GM23248 (cell line): ENCODE results near the gene C8G. TPM values are rescaled to one million over a fixed set of nuclear protein-coding genes. Genes with fewer than 3 reads are reported as not detected.

Experiments
- DNase-seq: peaks from one replicate; pipeline ENCODE4 v3.0.0-alpha.2; 2015
- H2AFZ ChIP-seq: fragments of 200-600 bp; sonication (generic); 2 replicates; pipeline ENCODE4 v1.6.1; 2016; ENCODE audit warnings: antibody characterized with exemption
- H3F3A ChIP-seq: fragments of 200-600 bp; sonication (generic); 2 replicates; pipeline ENCODE4 v1.6.1; 2016; ENCODE audit warnings: mild to moderate bottlenecking, antibody characterized with exemption, mixed run types; ENCODE audit not compliant: insufficient read depth
- H3K27ac ChIP-seq: fragments of 200-600 bp; sonication (generic); 2 replicates; pipeline ENCODE4 v1.5.1; 2016; ENCODE audit warnings: mild to moderate bottlenecking
- H3K27me3 ChIP-seq: fragments of 200-600 bp; sonication (generic); replicated peaks from 2 replicates; pipeline ENCODE4 v1.6.1; 2016; ENCODE audit warnings: mild to moderate bottlenecking; ENCODE audit not compliant: insufficient read depth
- H3K36me3 ChIP-seq: fragments of 200-600 bp; sonication (generic); 2 replicates; pipeline ENCODE4 v1.6.1; 2016; ENCODE audit warnings: low read depth, mild to moderate bottlenecking
- H3K4me1 ChIP-seq: fragments of 200-600 bp; sonication (generic); 2 replicates; pipeline ENCODE4 v1.6.1; 2016; ENCODE audit warnings: mild to moderate bottlenecking; ENCODE audit not compliant: insufficient read depth
- H3K4me2 ChIP-seq: fragments of 200-600 bp; sonication (generic); one replicate; pipeline ENCODE4 v1.6.1; 2016; ENCODE audit warnings: mild to moderate bottlenecking; ENCODE audit not compliant: unreplicated experiment
- H3K4me3 ChIP-seq: fragments of 200-600 bp; sonication (generic); 2 replicates; pipeline ENCODE4 v1.5.1; 2016; ENCODE audit warnings: mild to moderate bottlenecking
- H3K79me2 ChIP-seq: fragments of 200-600 bp; sonication (generic); 2 replicates; pipeline ENCODE4 v1.6.1; 2016; ENCODE audit warnings: mild to moderate bottlenecking; ENCODE audit not compliant: insufficient read depth
- H3K9ac ChIP-seq: fragments of 200-600 bp; sonication (generic); 2 replicates; pipeline ENCODE4 v1.6.1; 2016; ENCODE audit warnings: mild to moderate bottlenecking
- H3K9me2 ChIP-seq: fragments of 200-600 bp; sonication (generic); 2 replicates; pipeline ENCODE4 v1.6.1; 2016; ENCODE audit warnings: mixed run types, mild to moderate bottlenecking, moderate library complexity; ENCODE audit not compliant: insufficient read depth
- H3K9me3 ChIP-seq: fragments of 200-600 bp; sonication (generic); one replicate; pipeline ENCODE4 v1.6.1; 2017; ENCODE audit warnings: low read depth
- H4K20me1 ChIP-seq: fragments of 200-600 bp; sonication (generic); 2 replicates; pipeline ENCODE4 v1.6.0; 2016; ENCODE audit not compliant: insufficient read depth
- EZH2 ChIP-seq: fragments of 200-600 bp; sonication (generic); IDR thresholded peaks from 2 replicates; pipeline ENCODE4 v1.6.1; 2018; ENCODE audit warnings: antibody characterized with exemption, mild to moderate bottlenecking; ENCODE audit not compliant: insufficient read depth, poor library complexity, severe bottlenecking
- EZH2phosphoT487 ChIP-seq: fragments of 200-600 bp; sonication (generic); IDR thresholded peaks from 2 replicates; pipeline ENCODE4 v1.6.1; 2018; ENCODE audit warnings: antibody characterized with exemption, moderate library complexity, mild to moderate bottlenecking, low read depth; ENCODE audit not compliant: insufficient read depth
- WGBS, 2 experiments: methylation state at CpG; one replicate each; pipeline ENCODE4 v1.1.6; 2015 to 2017; ENCODE audit warnings: low lambda C conversion rate in 2 of 2, low coverage in 1 of 2; ENCODE audit errors: missing lambda C conversion rate in 2 of 2; 5-methylcytosine and 5-hydroxymethylcytosine counted together
- in situ Hi-C: fragments of 300-500 bp; cut with MboI; formaldehyde crosslinking; loops from 2 replicates; pipeline ENCODE4 v1.15.0; 2020
- polyA plus RNA-seq: library from polyadenylated mRNA; unstranded; fragments of >200 nt; fragmentation: Nextera tagmentation; extraction: Ambion mirVana; gene quantifications from 2 replicates; pipeline ENCODE4 v1.2.1, GENCODE V29; 2016
- total RNA-seq: library from RNA; depleted of rRNA; stranded (reverse); fragments of >200 nt; shearing (Covaris generic); gene quantifications from 2 replicates; pipeline ENCODE4 v1.2.3, GENCODE V29; 2014

The C8G gene
- total and polyA plus RNA-seq, 2 experiments from 2014 or later = 0.49 TPM; not detected in 1

DNA sequence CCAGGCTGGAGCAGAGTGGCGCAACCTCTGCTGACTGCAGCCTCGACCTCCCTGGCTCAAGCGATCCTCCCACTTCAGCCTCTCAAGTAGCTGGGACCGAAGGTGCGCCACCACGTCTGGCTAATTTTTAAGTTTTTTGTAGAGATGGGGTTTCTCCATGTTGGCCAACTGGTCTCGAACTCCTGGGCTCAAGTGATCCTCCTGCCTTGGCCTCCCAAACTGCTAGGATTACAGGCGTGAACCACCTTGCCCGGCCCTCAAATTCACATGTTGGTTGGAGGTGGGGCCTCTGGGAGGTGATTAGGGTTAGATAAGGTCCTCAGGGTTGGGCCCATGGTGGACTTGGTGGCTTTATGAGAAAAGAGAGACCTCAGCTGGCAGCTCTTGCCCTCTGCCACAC is 17.1 kb downstream of the C8G start:
- no peak overlapping the region for H3K4me3 ChIP-seq
- DNase-seq = no peak

DNA sequence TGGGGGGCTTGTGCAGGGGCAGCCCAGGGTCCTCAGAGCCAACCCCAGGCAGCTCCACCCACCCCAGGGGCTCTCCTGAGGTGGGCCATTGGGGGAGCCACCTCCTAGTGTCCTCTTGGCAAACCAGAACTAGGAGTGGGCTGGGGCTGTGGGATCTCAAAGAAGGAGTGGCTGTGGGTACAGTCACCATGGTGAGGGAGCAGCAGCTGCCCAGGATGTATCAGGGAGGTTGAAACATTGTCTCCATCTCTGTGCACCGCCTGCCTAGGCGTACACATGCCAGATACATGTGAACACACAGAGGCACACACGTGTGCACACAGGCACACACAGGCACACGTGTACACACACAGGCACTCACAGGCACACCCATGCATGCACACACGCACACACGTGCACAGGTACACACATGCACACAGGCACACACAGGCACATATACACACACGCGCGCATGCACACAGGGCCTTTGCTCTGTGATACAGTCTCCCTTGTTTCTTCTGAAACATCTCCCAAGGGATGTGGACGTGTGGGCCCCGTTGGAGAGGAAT is 17.7 kb downstream of the C8G start:
- 67 to 69% methylated on average over 11 of the region's 11 CpGs for WGBS, 2 experiments
- Histone ChIP-seq H4K20me1 (no peaks in the 10 kb centered on the region), H3K79me2 (no peaks in the 10 kb centered on the region), H3F3A (no peaks in the 10 kb centered on the region), H3K36me3 (no peaks in the 10 kb centered on the region), H3K9me3 (no peaks in the 10 kb centered on the region), H3K4me3 (no peak overlapping the region), H3K4me2 (no peak overlapping the region), H3K27ac (no peak overlapping the region), H3K9me2 (no peaks in the 10 kb centered on the region), H3K4me1 (no peaks in the 10 kb centered on the region), H2AFZ (no peak overlapping the region), H3K9ac (no peak overlapping the region), H3K27me3 (no peaks in the 10 kb centered on the region)
- in situ Hi-C loops = no loop called here
- DNase-seq = no peak
- TF ChIP-seq EZH2 (no peak), EZH2phosphoT487 (no peak)

More for the DNA sequence above, 17.1 kb downstream of the C8G start:
- H3K27ac ChIP-seq = no peak overlapping the region
- 84 to 85% methylated on average over 9 of the region's 9 CpGs for WGBS, 2 experiments
- H3K9me3 ChIP-seq = no peaks in the 10 kb centered on the region
- no peaks in the 10 kb centered on the region for H3K27me3 ChIP-seq
- no peaks in the 10 kb centered on the region for H4K20me1 ChIP-seq
- no peaks in the 10 kb centered on the region for H3F3A ChIP-seq
- no peaks in the 10 kb centered on the region for H3K4me1 ChIP-seq
- TF ChIP-seq EZH2phosphoT487 (no peak), EZH2 (no peak)
- in situ Hi-C loops = no loop called here
- no peak overlapping the region for H3K9ac ChIP-seq
- no peaks in the 10 kb centered on the region for H3K9me2 ChIP-seq
- H2AFZ ChIP-seq = no peak overlapping the region
- no peak overlapping the region for H3K4me2 ChIP-seq
- H3K79me2 ChIP-seq = no peaks in the 10 kb centered on the region
- H3K36me3 ChIP-seq = no peaks in the 10 kb centered on the region

DNA sequence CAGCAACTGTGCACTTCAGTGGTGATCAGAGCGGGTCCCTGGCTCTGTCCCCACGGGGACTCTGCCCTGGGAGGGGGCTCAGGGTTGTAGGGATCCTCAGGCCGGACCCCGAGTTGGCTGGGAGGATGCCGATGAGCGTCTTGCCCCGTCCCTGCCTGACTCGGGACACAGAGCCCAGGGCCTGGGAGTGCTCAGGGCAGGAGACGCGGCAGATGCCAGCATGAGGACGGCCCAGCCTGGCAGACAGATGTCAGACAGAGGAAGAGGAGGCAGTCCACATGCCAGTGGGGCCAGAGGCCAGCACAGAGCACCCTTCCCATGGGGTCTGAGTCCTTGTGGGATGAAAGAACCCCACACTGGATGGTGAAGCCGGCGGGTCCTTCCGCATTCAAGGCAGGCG is 18.3 kb downstream of the C8G start:
- Histone ChIP-seq H3K4me2 (no peak overlapping the region), H3K9ac (no peak overlapping the region), H4K20me1 (no peaks in the 10 kb centered on the region), H3F3A (no peaks in the 10 kb centered on the region), H3K9me2 (no peaks in the 10 kb centered on the region), H3K79me2 (no peaks in the 10 kb centered on the region), H2AFZ (no peak overlapping the region), H3K36me3 (no peaks in the 10 kb centered on the region), H3K4me3 (no peak overlapping the region), H3K27ac (no peak overlapping the region), H3K4me1 (no peaks in the 10 kb centered on the region), H3K27me3 (no peaks in the 10 kb centered on the region), H3K9me3 (no peaks in the 10 kb centered on the region)
- in situ Hi-C loops = no loop called here
- DNase-seq = no peak
- 51 to 60% methylated on average over 15 of the region's 15 CpGs for WGBS, 2 experiments
- TF ChIP-seq EZH2phosphoT487 (no peak), EZH2 (no peak)

DNA sequence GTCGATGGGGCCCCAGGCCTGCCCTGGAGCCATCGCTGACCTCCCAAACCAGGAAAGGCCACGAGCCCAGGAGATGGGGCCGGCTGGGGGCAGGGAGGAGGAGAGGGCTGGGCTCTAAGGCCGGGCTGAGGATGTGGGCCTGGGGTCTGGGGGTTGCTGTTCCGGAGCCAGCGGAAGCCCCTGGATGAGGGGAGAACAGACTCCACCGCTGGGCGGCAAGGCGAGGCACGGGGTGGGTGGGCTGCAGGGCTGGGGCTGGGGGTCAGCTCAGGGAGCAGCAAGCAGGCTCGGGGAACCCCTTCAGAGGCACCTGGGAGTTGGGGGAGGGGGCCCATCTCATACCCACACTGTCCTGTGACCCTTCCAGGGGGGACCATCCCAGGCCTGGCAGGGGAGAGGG is 18.7 kb downstream of the C8G start:
- in situ Hi-C loops = no loop called here
- H3K27ac ChIP-seq = no peak overlapping the region
- H4K20me1 ChIP-seq = no peaks in the 10 kb centered on the region
- no peak overlapping the region for H3K4me2 ChIP-seq
- TF ChIP-seq EZH2 = no peak
- TF ChIP-seq EZH2phosphoT487 = no peak
- no peaks in the 10 kb centered on the region for H3K9me3 ChIP-seq
- no peak overlapping the region for H2AFZ ChIP-seq
- H3K4me1 ChIP-seq = no peaks in the 10 kb centered on the region
- DNase-seq = no peak
- no peaks in the 10 kb centered on the region for H3K27me3 ChIP-seq
- H3K9ac ChIP-seq = no peak overlapping the region
- H3F3A ChIP-seq = no peaks in the 10 kb centered on the region
- no peak overlapping the region for H3K4me3 ChIP-seq
- H3K9me2 ChIP-seq = no peaks in the 10 kb centered on the region
- H3K36me3 ChIP-seq = no peaks in the 10 kb centered on the region
- H3K79me2 ChIP-seq = no peaks in the 10 kb centered on the region
- WGBS, 2 experiments = 71 to 74% methylated on average over 4 to 12 of the region's 12 CpGs

DNA sequence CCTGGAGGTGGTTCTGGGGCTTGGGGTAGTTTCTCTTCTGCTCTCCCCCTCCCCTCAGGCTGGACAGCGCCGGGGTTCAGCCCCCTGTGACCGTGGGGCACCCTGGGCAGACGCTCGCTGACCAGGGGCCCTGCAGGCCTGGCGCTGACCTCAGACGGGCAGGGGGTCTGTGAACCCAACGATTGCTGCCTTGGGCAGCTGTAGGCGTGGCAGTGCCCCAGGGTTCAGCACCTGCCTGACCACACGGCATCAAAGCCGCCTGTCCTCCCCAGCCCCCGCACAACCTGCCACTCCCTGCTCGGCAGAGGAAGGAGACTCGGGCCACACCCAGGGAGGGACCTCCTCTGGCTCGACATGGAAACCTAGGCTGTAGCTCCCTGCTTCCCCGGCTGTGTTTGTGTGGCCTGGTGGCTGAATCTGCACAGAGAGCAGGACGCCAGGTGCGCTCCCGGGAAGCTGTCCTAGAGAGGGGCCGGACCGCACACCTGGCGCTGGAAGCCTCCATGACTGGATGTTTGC is 19.2 kb downstream of the C8G start:
- H3K36me3 ChIP-seq = no peaks in the 10 kb centered on the region
- no peak overlapping the region for H3K9ac ChIP-seq
- DNase-seq = no peak
- no peak overlapping the region for H3K4me3 ChIP-seq
- no peaks in the 10 kb centered on the region for H3K9me2 ChIP-seq
- H3K9me3 ChIP-seq = no peaks in the 10 kb centered on the region
- H3K4me1 ChIP-seq = no peaks in the 10 kb centered on the region
- no peak overlapping the region for H3K27ac ChIP-seq
- no peak overlapping the region for H2AFZ ChIP-seq
- H3K79me2 ChIP-seq = no peaks in the 10 kb centered on the region
- TF ChIP-seq EZH2 (no peak), EZH2phosphoT487 (no peak)
- in situ Hi-C loops = no loop called here
- 57 to 63% methylated on average over 21 of the region's 22 CpGs for WGBS, 2 experiments
- H3K4me2 ChIP-seq = no peak overlapping the region
- no peaks in the 10 kb centered on the region for H3F3A ChIP-seq
- no peaks in the 10 kb centered on the region for H3K27me3 ChIP-seq
- no peaks in the 10 kb centered on the region for H4K20me1 ChIP-seq
